Liver (tissue), 9 donors: ENCODE data around the gene LRRC63. TPM values are rescaled to one million over a fixed set of nuclear protein-coding genes. Genes with fewer than 3 reads are reported as not detected.
"Not testable (repeated sequence)": the region's sequence is repeated elsewhere in the genome, so short reads cannot be mapped to it uniquely, and the experiment has no call there.

ENCODE experiments used
- DNase-seq: peaks from one replicate; pipeline ENCODE4 v3.0.0-alpha.2; 2017; ENCODE audit warnings: low spot score
- H3K27ac ChIP-seq, 2 donors: one replicate each; pipeline ENCODE4 v1.7.0; 2013; ENCODE audit warnings: inconsistent platforms in 2 of 2, low read length in 2 of 2, control low read depth in 1 of 2, low read depth in 1 of 2, mild to moderate bottlenecking in 1 of 2
- H3K27me3 ChIP-seq, 4 donors: one replicate each; pipeline versions ENCODE4 v1.6.1 to v1.7.0; 2013; ENCODE audit warnings: low read length in 3 of 4, inconsistent platforms in 1 of 4, mild to moderate bottlenecking in 1 of 4, moderate library complexity in 1 of 4; ENCODE audit not compliant: control insufficient read depth in 4 of 4, insufficient read depth in 4 of 4
- H3K36me3 ChIP-seq, 4 donors: one replicate each; pipeline versions ENCODE4 v1.6.1 to v1.7.0; 2013; ENCODE audit warnings: low read length in 3 of 4, mild to moderate bottlenecking in 3 of 4, low read depth in 1 of 4, moderate library complexity in 1 of 4; ENCODE audit not compliant: control insufficient read depth in 4 of 4, insufficient read depth in 3 of 4
- H3K4me1 ChIP-seq, 4 donors: one replicate each; pipeline versions ENCODE4 v1.6.1 to v1.7.0; 2013; ENCODE audit warnings: low read length in 3 of 4, mild to moderate bottlenecking in 3 of 4, moderate library complexity in 1 of 4; ENCODE audit not compliant: control insufficient read depth in 4 of 4, insufficient read depth in 4 of 4
- H3K4me3 ChIP-seq, 3 donors: one replicate each; pipeline versions ENCODE4 v1.6.1 to v1.7.0; 2013; ENCODE audit warnings: low read length in 3 of 3, control low read depth in 1 of 3, low read depth in 1 of 3, mild to moderate bottlenecking in 1 of 3
- H3K9ac ChIP-seq, 2 donors: one replicate each; pipeline ENCODE4 v1.7.0; 2013; ENCODE audit warnings: low read length in 2 of 2, mild to moderate bottlenecking in 2 of 2, moderate library complexity in 2 of 2, control low read depth in 1 of 2, low read depth in 1 of 2
- H3K9me3 ChIP-seq, 4 donors: one replicate each; pipeline versions ENCODE4 v1.6.1 to v1.7.0; 2013; ENCODE audit warnings: low read length in 3 of 4; ENCODE audit not compliant: control insufficient read depth in 4 of 4
- ATF3 ChIP-seq: IDR thresholded peaks from 2 replicates; pipeline ENCODE4 v1.6.1; 2016; ENCODE audit warnings: antibody characterized with exemption
- CTCF ChIP-seq: fragments of 150-350 bp; IDR thresholded peaks from 2 replicates; pipeline ENCODE4 v1.5.1; 2017; ENCODE audit warnings: improper control_type of control experiment, low read depth, low read length; ENCODE audit not compliant: missing input control
- FOXA1 ChIP-seq: IDR thresholded peaks from 2 replicates; pipeline ENCODE4 v1.6.1; 2016; ENCODE audit warnings: antibody characterized with exemption
- FOXA2 ChIP-seq: IDR thresholded peaks from 2 replicates; pipeline ENCODE4 v1.6.1; 2016; ENCODE audit warnings: antibody characterized with exemption
- GABPA ChIP-seq, 2 donors: IDR thresholded peaks in 1 of 2; conservative IDR thresholded peaks in 1 of 2; 2 replicates each; pipeline ENCODE4 v1.6.1; 2016; ENCODE audit warnings: antibody characterized with exemption in 2 of 2, mild to moderate bottlenecking in 1 of 2, moderate library complexity in 1 of 2
- HNF4G ChIP-seq: IDR thresholded peaks from 2 replicates; pipeline ENCODE4 v1.6.1; 2016; ENCODE audit warnings: antibody characterized with exemption
- JUND ChIP-seq, 2 donors: IDR thresholded peaks; 2 replicates each; pipeline ENCODE4 v1.6.1; 2016; ENCODE audit warnings: antibody characterized with exemption in 2 of 2
- MAX ChIP-seq: IDR thresholded peaks from 2 replicates; pipeline ENCODE4 v1.6.1; 2016; ENCODE audit warnings: antibody characterized with exemption
- RAD21 ChIP-seq, 2 donors: IDR thresholded peaks; 2 replicates each; pipeline ENCODE4 v1.6.1; 2016; ENCODE audit warnings: antibody characterized with exemption in 2 of 2, mild to moderate bottlenecking in 2 of 2
- REST ChIP-seq: IDR thresholded peaks from 2 replicates; pipeline ENCODE4 v1.6.1; 2016; ENCODE audit warnings: antibody characterized with exemption, mild to moderate bottlenecking
- RXRA ChIP-seq, 2 donors: IDR thresholded peaks; 2 replicates each; pipeline ENCODE4 v1.6.1; 2017 to 2018; ENCODE audit warnings: antibody characterized with exemption in 2 of 2, mild to moderate bottlenecking in 1 of 2
- SP1 ChIP-seq: IDR thresholded peaks from 2 replicates; pipeline ENCODE4 v1.6.1; 2018; ENCODE audit warnings: antibody characterized with exemption, mild to moderate bottlenecking
- ZBTB33 ChIP-seq: IDR thresholded peaks from 2 replicates; pipeline ENCODE4 v1.6.1; 2016; ENCODE audit warnings: antibody characterized with exemption
- WGBS: extraction: QIAGEN DNeasy Blood & Tissue Kit; methylation state at CpG from one replicate; pipeline ENCODE4 v1.1.7; 2013; 5-methylcytosine and 5-hydroxymethylcytosine counted together
- polyA plus RNA-seq, 2 donors: library from polyadenylated mRNA; stranded (reverse) in 1 of 2; unstranded in 1 of 2; fragments of 200-250 nt in 1 of 2; fragments of >200 nt in 1 of 2; fragmentation: Nextera tagmentation in 1 of 2; extraction: Ambion mirVana in 1 of 2; gene quantifications; one replicate each; pipeline versions ENCODE4 v1.2.1 to v1.2.3, GENCODE V29; 2013 to 2015
- total RNA-seq, 2 donors: library from RNA; depleted of rRNA; stranded (reverse); fragments of >200 nt; gene quantifications; one replicate each; pipeline ENCODE4 v1.2.3, GENCODE V29; 2014
- donor health status: healthy.
- donor health status: healthy.
- donor health status: healthy.
- donor health status: healthy.
- donor health status: healthy.

The LRRC63 gene
- total and polyA plus RNA-seq, 4 donors, result 0.03 to 0.84 (median 0.09) TPM

GRCh38 chr13:46283912-46284824 lies 72.4 kb downstream of the LRRC63 start:
- H3K9me3 ChIP-seq, result not testable (repeated sequence)

GRCh38 chr13:46286972-46287371 lies 75.2 kb downstream of the LRRC63 start:
- 90% methylated on average over 1 of the region's 1 CpG for WGBS
- H3K9me3 ChIP-seq, result no peaks in the 10 kb centered on the region
- TF ChIP-seq RXRA (IDR thresholded peaks at IDR 0.05) (no peak), GABPA (IDR thresholded peaks at IDR 0.05 in 1 of 2, conservative IDR thresholded peaks at IDR 0.05 in 1 of 2) (no peak), CTCF (no peak), REST (no peak), HNF4G (no peak), MAX (no peak), FOXA1 (no peak), FOXA2 (no peak)
- H3K4me1 ChIP-seq, result peaks cover 3 to 23% (median 16%) of the 10 kb centered on the region in 4 donors
- no peak overlapping the region for H3K9ac ChIP-seq
- no peaks in the 10 kb centered on the region for H3K36me3 ChIP-seq
- H3K4me3 ChIP-seq, result no peak overlapping the region
- no peaks in the 10 kb centered on the region for H3K27me3 ChIP-seq
- DNase-seq, result no peak
- no peak overlapping the region for H3K27ac ChIP-seq

More at GRCh38 chr13:46283912-46284824, 72.4 kb downstream of the LRRC63 start:
- not testable (repeated sequence) for H3K27me3 ChIP-seq, H3K36me3 ChIP-seq, H3K9ac ChIP-seq, H3K4me3 ChIP-seq, DNase-seq, H3K4me1 ChIP-seq, H3K27ac ChIP-seq
- 87% methylated on average over 16 of the region's 16 CpGs for WGBS

- Histone ChIP-seq H3K4me1 (peaks cover 3 to 27% (median 18%) of the 10 kb centered on the region in 4 donors), H3K27ac (no peak overlapping the region), H3K36me3 (no peaks in the 10 kb centered on the region), H3K4me3 (no peak overlapping the region), H3K9me3 (no peaks in the 10 kb centered on the region), H3K9ac (no peak overlapping the region), H3K27me3 (no peaks in the 10 kb centered on the region)
- WGBS, result 82% methylated on average over 5 of the region's 5 CpGs
- TF ChIP-seq SP1 (no peak), ZBTB33 (no peak), GABPA (IDR thresholded peaks at IDR 0.05 in 1 of 2, conservative IDR thresholded peaks at IDR 0.05 in 1 of 2) (no peak), ATF3 (no peak), MAX (no peak), RAD21 (IDR thresholded peaks at IDR 0.05) (peak; percentile 78 to 80), RXRA (IDR thresholded peaks at IDR 0.05) (no peak), JUND (IDR thresholded peaks at IDR 0.05) (no peak), CTCF (peak; percentile 59)
- no peak for DNase-seq
Measured at GRCh38 chr13:46288570-46289259, 77.0 kb downstream of the LRRC63 start.
